CD4-positive, alpha-beta memory T cell (primary cell): ENCODE results near the gene AFM. TPM values are rescaled to one million over a fixed set of nuclear protein-coding genes. Genes with fewer than 3 reads are reported as not detected.

Experiments
- polyA plus RNA-seq, 2 donors: library from polyadenylated mRNA; unstranded; fragments of 300-500 nt; fragmentation: Illumina TruSeq; gene quantifications; one replicate each; pipeline ENCODE4 v1.2.3, GENCODE V29; 2021
- total RNA-seq, 2 experiments: library from RNA; stranded (reverse); gene quantifications; one replicate each; pipeline ENCODE4 v1.2.3, GENCODE V29; 2021

AFM gene
- total and polyA plus RNA-seq, 4 experiments from 2014 or later, result not detected

Other genes starting within 250 kb of the AFM start
- 10 to 100 TPM; 58.4 to 58.7 TPM for gene ANKRD17, start 222.9 kb upstream of the AFM start, total RNA-seq
- gene ANKRD17, start 222.9 kb upstream of the AFM start, polyA plus RNA-seq, result 10 to 100 TPM in 1 of 2 donors, 1 to 10 TPM in 1; 7.9 to 15.8 TPM
- not detected for gene ALB, start 77.5 kb upstream of the AFM start, total RNA-seq
- not detected for gene ALB, start 77.5 kb upstream of the AFM start, polyA plus RNA-seq
- gene AFP, start 45.5 kb upstream of the AFM start, total RNA-seq, result not detected
- not detected for gene AFP, start 45.5 kb upstream of the AFM start, polyA plus RNA-seq
- under 1 TPM; 0.81 to 0.89 TPM for gene RASSF6, start 138.7 kb downstream of the AFM start, total RNA-seq
- 1 to 10 TPM; 1.2 to 2.2 TPM for gene RASSF6, start 138.7 kb downstream of the AFM start, polyA plus RNA-seq